Measurements from ENCODE around the gene MFSD12.

- TF ChIP-seq CTCF (IDR thresholded peaks at IDR 0.05): no peak
- no peak for TF ChIP-seq POLR2A (IDR thresholded peaks at IDR 0.05)
These were observed 23.7 kb downstream of the MFSD12 start for GRCh38 chr19:3533563-3534216.

Data from thyroid gland (tissue), 4 donors.